Measurements from ENCODE around the gene MARCHF11.

MARCHF11 gene

DNA sequence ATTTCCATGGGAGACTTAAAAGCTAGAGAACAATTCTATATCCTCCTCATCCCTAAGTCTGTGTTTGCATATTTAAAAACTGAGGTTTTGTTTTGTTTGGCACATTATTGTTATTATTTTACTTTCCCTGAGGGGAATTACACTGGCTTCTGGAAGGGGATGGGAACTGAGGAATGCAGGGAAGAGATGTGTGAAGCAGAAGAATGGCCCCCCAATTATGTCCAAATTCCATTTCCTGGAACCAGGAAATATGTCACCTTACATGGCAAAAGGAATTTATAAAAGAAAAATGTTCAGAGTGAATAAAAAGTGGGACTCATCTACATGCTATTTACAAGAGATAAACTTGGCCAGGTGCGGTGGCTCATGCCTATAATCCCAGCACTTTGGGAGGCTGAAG, 129.8 kb downstream of the MARCHF11 start:
- no peak for DNase-seq

DNA sequence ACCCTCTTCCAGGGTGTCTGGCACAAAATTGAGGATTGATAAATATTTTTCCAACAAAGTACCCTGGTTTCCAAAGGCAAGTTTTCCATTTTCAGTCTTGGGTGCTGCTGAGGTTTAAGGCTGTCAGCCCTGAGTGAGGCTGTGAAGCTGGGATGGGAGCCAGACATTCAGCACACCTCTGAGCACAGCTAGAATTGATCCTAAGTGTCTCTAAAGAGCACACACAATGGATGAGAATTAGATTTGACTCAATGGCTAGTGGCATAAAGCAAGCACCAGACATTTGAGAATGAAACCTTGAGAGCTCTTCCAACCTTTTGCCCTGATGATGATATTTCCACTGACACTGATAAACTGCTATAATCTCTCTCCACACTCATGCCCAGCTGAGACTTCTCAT, 131.5 kb downstream of the MARCHF11 start:
- DNase-seq, result no peak

DNA sequence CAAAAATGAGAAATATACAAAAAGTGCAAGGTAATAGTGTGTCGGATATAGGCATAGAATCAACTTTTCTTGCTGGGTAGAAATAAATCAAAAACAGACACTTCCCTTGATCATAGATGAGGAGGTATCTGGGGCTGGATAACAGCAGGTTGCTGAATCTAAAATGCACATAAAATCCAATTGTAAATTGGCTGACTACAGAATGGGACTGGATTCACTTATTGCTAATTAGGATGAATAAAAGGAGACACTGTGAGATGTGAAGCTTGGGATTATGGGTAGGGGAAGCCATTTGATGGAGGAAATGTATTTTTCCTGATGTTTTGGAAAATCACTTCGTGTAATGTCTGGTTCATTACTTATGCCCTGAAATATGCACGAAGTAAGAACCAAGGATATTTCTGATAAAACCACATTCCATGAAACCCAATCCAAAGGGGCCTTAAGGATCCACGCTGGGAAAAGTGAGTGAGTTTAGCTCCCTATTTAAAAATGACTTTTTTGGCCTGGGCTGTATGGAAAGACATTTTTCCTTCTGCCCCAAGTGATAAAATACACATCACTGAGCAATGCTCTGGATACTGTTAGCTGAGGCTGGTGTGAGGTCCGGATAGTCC, 136.1 kb downstream of the MARCHF11 start:
- no peak for DNase-seq

DNA sequence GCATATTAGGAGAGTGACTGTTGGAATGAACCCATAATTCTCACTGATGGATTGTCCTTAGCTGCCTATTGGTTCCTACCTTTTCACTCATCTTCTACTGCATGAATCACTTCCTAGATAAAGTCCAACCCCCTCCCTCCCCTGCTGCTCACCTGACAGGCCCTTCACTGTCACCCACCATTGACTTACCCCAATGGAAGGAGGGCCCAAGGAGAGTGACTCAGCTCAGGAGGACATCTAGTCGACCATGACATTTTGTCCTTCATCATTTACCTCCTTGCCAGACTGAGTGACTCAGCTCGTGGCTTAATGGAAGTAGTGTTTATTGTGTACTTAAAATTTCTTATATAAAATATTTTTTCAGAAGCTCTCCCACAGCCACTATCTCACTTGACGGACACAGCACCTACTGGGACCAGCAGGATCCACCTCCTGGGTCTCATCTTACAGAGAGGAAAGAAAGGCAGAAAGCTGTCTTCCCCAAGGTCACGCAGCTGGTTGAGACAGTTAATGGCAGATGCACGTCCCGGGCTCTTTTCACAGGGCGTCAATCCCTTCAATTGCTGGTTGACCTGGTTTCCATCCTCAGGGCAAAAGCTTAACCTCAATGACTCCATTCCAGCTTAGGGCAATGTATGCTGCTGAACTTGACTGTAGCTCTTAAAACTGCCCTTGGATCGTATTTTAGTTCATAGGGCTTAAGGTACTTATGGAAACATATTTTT, 142.3 kb downstream of the MARCHF11 start:
- DNase-seq, result no peak

DNA sequence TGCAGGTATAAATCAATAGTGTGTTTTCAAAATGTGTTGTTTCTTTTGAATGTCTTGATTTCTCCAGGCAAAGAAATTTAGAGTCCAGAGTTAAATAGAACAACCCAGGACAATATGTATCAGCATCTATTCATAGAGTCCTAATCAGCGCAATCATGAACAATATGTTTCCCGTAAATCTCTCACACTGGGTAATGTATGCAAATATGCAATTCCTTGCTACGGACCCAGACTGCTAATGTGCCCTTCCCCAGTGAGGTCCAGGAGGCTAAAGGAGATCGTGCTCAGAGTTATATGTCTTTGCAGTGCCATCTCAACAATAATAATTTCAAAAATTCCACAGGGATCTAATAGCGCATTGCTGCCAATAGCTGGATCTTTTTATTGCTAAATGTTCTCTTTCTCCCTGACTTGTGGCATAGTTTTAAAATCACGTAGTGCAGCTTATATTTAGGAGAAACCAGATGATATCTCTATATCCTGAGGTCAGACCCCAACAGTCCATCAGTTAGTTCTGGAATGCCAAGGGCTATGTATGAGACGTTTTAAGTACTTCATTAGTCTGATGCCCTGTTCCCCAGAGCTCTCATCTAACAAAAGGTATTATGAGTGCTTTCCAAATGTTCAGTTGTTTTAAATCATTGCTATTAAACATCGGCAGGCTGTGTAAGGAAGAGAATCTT, 145.1 kb downstream of the MARCHF11 start:
- DNase-seq, result no peak

DNA sequence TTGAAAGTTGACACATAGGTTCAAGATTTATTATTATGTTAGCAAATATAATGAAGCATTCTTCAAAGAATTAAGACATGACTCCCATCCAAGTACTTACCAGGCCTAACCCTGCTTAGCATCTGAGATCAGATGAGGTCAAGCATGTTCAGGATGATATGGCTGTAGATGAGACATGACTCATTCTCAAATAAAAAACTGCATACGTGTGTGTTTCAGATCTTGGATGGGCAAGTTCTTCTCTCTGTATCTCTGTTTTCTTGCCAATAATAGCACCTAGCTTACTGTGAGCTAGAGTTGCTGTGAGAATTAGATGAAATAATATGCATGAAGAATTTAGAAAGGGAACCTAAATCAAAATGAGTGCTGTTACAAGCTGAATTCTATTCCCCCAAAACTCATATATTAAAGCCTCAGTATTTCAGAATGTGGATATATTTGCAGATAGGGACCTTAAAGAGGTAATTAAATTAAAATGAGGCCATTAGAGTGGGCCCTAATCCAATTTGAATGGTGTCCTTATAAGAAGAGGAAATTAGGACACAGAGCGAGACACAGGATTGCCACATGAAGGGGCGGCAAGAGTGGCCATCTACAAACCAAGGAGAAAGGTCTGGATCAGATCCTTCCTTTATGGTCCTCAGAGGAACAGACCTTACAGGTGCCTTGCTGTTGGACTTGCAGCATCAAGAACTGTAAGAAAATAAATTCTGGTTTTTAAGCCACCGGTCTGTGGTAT, 146.2 kb downstream of the MARCHF11 start:
- DNase-seq, result no peak

DNA sequence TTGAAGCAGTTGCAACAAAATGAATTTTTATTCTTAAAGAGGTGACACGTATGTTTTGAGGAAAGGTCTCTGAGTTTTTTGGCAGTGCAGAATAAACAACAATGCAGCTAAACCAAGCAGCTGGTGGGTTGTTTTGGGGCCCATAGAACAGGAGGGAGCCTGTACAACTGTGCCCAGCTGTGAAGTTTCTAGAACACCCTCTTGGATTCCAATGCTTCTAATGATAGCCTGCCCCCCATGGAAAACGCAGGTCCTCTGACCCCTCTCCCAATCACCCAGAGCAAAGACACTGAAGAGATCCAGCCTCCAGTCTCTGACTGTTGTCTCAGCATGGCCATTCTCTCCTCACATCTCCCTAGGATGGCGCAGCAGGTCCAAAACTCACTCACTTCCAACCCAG, 150.9 kb downstream of the MARCHF11 start:
- DNase-seq, result no peak

DNA sequence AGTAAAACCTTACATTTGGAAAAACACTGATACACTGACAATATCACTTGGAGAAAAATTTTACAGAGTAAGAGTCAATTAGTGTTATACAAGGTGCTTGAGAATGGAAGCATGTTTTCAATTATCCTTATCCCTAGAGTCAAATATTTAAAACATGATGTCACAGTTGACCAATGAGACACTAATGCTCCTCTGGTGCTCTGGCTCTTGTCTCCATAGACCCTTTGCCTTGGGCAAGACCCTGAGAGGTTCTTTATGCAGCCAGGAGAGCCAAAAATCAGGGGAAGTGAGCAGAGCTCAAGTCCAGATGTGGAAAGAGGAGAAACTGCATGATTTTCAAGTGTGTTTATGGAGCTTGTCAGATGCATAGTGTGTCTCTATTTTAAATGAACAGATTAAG, 153.9 kb downstream of the MARCHF11 start:
- DNase-seq, result no peak

DNA sequence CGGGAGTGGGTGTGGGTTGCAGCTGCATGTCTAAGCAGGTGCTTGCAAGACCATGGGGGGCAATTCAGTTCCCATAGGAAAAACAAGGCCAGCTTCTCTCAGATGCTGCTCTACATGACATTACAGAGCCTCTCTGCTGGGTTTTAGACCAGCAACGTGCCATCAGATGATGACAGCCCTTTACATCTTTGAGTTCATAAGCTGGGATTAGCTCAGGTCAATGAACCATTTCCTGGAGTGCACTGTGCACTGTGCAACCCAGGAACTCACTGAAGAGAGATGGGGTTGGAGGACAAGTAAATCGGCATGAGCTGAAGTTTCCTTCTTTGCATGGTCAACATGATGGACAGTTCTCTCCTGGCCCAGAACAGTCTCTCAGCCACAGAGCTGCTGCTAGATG, 160.6 kb downstream of the MARCHF11 start:
- DNase-seq, result no peak

DNA sequence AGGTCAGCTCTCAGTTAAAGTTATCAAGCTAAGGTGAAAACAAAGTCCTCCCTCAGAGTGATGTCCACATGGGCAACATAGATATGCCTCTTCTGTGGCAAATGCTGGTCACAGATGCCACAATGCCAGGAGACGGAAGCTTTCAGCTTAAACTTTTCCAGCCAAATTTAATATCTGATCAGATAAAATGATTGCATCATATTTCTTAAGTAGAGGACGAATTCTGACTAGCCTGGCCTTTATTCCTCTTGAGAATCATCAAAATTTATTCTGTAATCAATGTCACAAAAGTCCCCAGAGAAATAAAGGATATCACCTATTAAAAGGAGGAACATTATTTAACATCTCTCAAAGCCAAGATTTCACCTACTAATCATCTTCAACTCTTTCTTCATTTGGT, 161.9 kb downstream of the MARCHF11 start:
- DNase-seq, result no peak
